HFFc6 (cell line): ENCODE data around the gene SSX4B. TPM values are rescaled to one million over a fixed set of nuclear protein-coding genes. Genes with fewer than 3 reads are reported as not detected.
"Not testable (repeated sequence)": the region's sequence is repeated elsewhere in the genome, so short reads cannot be mapped to it uniquely, and the experiment has no call there.

Experiments
- DNase-seq: peaks from one replicate; pipeline ENCODE4 v3.0.0-alpha.2; 2018
- H3K27ac Mint-ChIP-seq: 2 replicates; pipeline ENCODE4 v1.8.0; 2020; ENCODE audit warnings: mild to moderate bottlenecking, mixed read lengths
- H3K27me3 Mint-ChIP-seq: 2 replicates; pipeline ENCODE4 v1.8.0; 2021; ENCODE audit warnings: mild to moderate bottlenecking, moderate library complexity, mixed read lengths; ENCODE audit not compliant: insufficient read depth
- H3K36me3 Mint-ChIP-seq: 2 replicates; pipeline ENCODE4 v1.8.0; 2021; ENCODE audit warnings: low read depth, mixed read lengths
- H3K4me1 Mint-ChIP-seq: 2 replicates; pipeline ENCODE4 v1.8.0; 2020; ENCODE audit warnings: low read depth, mixed read lengths
- H3K4me3 Mint-ChIP-seq: 2 replicates; pipeline ENCODE4 v1.8.0; 2020; ENCODE audit warnings: mild to moderate bottlenecking, moderate library complexity, mixed read lengths
- H3K9me3 Mint-ChIP-seq: 2 replicates; pipeline ENCODE4 v1.8.0; 2020; ENCODE audit warnings: mild to moderate bottlenecking, mixed read lengths
- CTCF ChIP-seq: fragments of 200-600 bp; sonication (generic); IDR thresholded peaks from 2 replicates; pipeline ENCODE4 v1.5.0; 2021; ENCODE audit warnings: antibody characterized with exemption, mild to moderate bottlenecking
- total RNA-seq, 6 experiments: library from RNA; stranded (reverse); fragmentation: NEBNext Ultra II Directional; extraction: Animal tissue kit (Norgen Biotek cat#: 25700); gene quantifications; 2 replicates in 1 of 6; 3 replicates in 5 of 6; pipeline ENCODE4 v1.2.3, GENCODE V29; 2021

The SSX4B gene
- total RNA-seq, 6 experiments from 2014 or later, result not detected

DNA sequence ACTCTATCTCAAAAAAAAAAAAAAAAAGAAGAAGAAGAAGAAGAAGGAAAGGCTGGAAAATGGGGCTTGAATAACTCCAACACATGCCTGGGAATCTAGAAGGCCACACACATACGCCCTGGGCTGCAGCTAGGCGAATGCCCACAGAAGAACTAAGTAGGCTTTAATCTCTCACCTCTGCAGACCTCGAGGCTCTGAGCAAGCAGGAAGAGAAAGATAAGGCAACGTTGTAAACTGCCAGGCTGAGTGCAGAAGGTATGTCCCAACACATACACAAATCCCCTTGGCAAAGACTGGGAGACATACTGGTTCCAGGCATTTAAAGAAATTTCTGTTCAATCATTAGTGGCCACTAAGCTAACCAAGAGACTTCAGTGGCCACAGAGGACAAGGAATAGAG, 39.9 kb upstream of the SSX4B start:
- H3K27ac Mint-ChIP-seq, result no peak overlapping the region
- no peak overlapping the region for H3K4me3 Mint-ChIP-seq
- H3K27me3 Mint-ChIP-seq, result no peaks in the 10 kb centered on the region; the same call in 1 of the 2 replicates
- H3K36me3 Mint-ChIP-seq, result no peaks in the 10 kb centered on the region
- H3K4me1 Mint-ChIP-seq, result no peaks in the 10 kb centered on the region
- no peak for TF ChIP-seq CTCF
- no peak for DNase-seq
- H3K9me3 Mint-ChIP-seq, result no peaks in the 10 kb centered on the region

GRCh38 chrX:48450076-48450475, 38.3 kb upstream of the SSX4B start:
- Mint-ChIP-seq H3K27ac (no peak overlapping the region), H3K36me3 (no peaks in the 10 kb centered on the region), H3K9me3 (no peaks in the 10 kb centered on the region), H3K27me3 (no peaks in the 10 kb centered on the region; the same call in 1 of the 2 replicates), H3K4me3 (no peak overlapping the region), H3K4me1 (no peaks in the 10 kb centered on the region)
- TF ChIP-seq CTCF, result no peak
- DNase-seq, result no peak

- peaks cover 10% of the 10 kb centered on the region for H3K27me3 Mint-ChIP-seq
- not testable (repeated sequence) for H3K4me1 Mint-ChIP-seq, H3K36me3 Mint-ChIP-seq, DNase-seq, H3K4me3 Mint-ChIP-seq, H3K27ac Mint-ChIP-seq, H3K9me3 Mint-ChIP-seq
Measured at GRCh38 chrX:48447201-48447600, 35.4 kb upstream of the SSX4B start.

DNA sequence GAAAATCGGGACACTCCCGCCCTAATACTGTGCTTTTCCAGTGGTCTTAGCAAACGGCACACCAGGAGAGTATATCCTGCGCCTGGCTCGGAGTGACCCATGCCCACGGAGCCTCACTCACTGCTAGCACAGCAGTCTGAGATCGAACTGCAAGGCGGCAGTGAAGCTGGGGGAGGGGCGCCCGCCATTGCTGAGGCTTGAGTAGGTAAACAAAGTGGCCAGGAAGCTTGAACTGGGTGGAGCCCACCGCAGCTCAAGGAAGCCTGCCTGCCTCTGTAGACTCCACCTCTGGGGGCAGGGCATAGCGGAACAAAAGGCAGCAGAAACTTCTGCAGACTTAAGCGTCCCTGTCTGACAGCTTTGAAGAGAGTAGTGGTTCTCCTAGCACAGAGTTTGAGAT, 22.0 kb upstream of the SSX4B start:
- H3K4me3 Mint-ChIP-seq, result not testable (repeated sequence)

DNA sequence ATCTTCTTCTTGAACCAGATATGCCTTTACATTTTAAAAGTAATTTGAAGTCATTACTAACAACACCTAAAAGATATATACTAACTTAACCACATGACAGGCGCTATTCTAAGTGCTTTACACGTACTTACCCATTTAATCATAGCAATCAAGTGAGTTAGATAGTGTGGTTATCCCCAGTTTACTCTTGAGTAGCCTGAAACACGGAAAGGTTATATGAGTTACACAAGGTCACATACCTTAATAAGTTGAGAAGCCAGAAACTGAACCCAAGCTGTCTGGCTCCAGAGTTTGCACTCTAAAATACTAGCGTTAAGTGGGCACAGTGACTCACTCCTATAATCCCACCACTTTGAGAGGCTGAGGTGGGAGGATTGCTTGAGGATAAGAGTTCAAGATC, 18.4 kb upstream of the SSX4B start:
- not testable (repeated sequence) for H3K36me3 Mint-ChIP-seq, DNase-seq, H3K4me1 Mint-ChIP-seq, H3K4me3 Mint-ChIP-seq, H3K27ac Mint-ChIP-seq, H3K27me3 Mint-ChIP-seq
- H3K9me3 Mint-ChIP-seq, result peaks cover 10% of the 10 kb centered on the region; the same call in 1 of the 2 replicates

More for the DNA sequence above, 22.0 kb upstream of the SSX4B start:
- not testable (repeated sequence) for DNase-seq, H3K4me1 Mint-ChIP-seq, H3K27me3 Mint-ChIP-seq, H3K27ac Mint-ChIP-seq, H3K36me3 Mint-ChIP-seq
- peaks cover 15% of the 10 kb centered on the region; the same call in 1 of the 2 replicates for H3K9me3 Mint-ChIP-seq

- H3K27me3 Mint-ChIP-seq, H3K9me3 Mint-ChIP-seq, H3K36me3 Mint-ChIP-seq, H3K4me1 Mint-ChIP-seq, H3K27ac Mint-ChIP-seq, DNase-seq, H3K4me3 Mint-ChIP-seq: not testable (repeated sequence)
Measured at GRCh38 chrX:48429606-48430005, 17.8 kb upstream of the SSX4B start.

GRCh38 chrX:48427027-48427716, 15.4 kb upstream of the SSX4B start:
- H3K27ac Mint-ChIP-seq, H3K36me3 Mint-ChIP-seq, H3K9me3 Mint-ChIP-seq, H3K4me3 Mint-ChIP-seq, DNase-seq, H3K4me1 Mint-ChIP-seq, H3K27me3 Mint-ChIP-seq: not testable (repeated sequence)

- H3K4me3 Mint-ChIP-seq, DNase-seq, H3K27ac Mint-ChIP-seq, H3K36me3 Mint-ChIP-seq, H3K9me3 Mint-ChIP-seq, H3K27me3 Mint-ChIP-seq, H3K4me1 Mint-ChIP-seq: not testable (repeated sequence)
Measured at GRCh38 chrX:48397825-48398224, 13.9 kb downstream of the SSX4B start.

- H3K9me3 Mint-ChIP-seq, H3K36me3 Mint-ChIP-seq, H3K4me1 Mint-ChIP-seq, H3K4me3 Mint-ChIP-seq, H3K27ac Mint-ChIP-seq, H3K27me3 Mint-ChIP-seq, DNase-seq: not testable (repeated sequence)
Measured at GRCh38 chrX:48396931-48397330, 14.8 kb downstream of the SSX4B start.

DNA sequence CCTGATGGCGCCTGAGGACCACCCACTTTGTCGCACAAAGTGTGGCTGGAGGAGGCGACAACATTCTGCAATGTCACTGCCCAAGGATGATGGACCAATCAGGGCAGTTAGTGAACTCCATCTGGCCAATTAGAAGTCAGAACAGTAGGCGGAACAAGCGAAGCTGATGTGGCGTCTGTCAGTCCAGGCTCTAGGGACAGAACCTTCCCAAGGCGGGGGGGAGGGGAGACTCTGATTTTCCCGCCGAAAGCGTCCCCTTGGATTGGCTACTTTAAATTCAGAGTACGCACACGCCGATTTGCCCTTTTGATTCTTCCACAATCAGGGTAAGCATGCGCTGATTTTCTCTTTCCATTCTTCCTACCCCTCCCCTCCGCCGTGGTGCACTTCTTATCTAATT, 28.5 kb downstream of the SSX4B start, which contains the start of gene SSX4:
Gene SSX4, plus strand, starts transcription at position 301 of the 400 bp plus-strand sequence. CDS start 515 bp downstream, outside the sequence.
- H3K9me3 Mint-ChIP-seq, H3K36me3 Mint-ChIP-seq, H3K27me3 Mint-ChIP-seq, DNase-seq, H3K4me1 Mint-ChIP-seq, H3K4me3 Mint-ChIP-seq, H3K27ac Mint-ChIP-seq: not testable (repeated sequence)

GRCh38 chrX:48370408-48370807, 41.4 kb downstream of the SSX4B start:
- not testable (repeated sequence) for H3K36me3 Mint-ChIP-seq, H3K27me3 Mint-ChIP-seq, DNase-seq, H3K4me1 Mint-ChIP-seq, H3K27ac Mint-ChIP-seq, H3K4me3 Mint-ChIP-seq, H3K9me3 Mint-ChIP-seq

DNA sequence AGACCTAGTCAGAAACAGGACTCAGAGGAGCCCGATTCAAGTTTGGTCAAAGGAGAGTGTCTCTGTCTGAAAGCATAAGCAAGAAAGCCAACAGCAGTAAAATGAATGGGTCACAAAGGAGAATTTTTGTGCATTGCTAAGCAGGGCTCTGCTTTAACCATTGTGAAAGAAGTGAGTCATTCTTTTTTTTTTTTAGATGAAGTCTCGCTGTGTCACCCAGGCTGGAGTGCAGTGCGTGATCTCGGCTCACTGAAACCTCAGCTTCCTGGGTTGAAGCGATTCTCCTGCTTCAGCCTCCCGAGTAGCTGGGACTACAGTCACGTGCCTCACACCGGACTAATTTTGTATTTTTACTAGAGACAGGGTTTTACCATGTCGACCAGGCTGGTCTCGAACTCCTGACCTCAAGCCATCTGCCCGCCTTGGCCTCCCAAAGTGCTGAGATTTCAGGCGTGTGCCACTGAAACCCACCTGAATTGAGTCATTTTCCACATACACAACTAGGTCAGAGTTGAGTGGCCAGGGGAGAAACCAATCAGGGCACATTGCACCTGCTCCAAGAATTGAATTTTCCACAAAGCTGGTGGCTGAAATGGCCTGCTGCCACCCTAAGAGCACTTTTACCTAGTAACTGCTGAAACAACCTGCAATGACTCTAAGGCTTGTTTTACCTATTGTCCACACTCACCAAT, 43.9 kb downstream of the SSX4B start:
- not testable (repeated sequence) for H3K4me1 Mint-ChIP-seq, DNase-seq, H3K27ac Mint-ChIP-seq, H3K36me3 Mint-ChIP-seq, H3K9me3 Mint-ChIP-seq, H3K4me3 Mint-ChIP-seq, H3K27me3 Mint-ChIP-seq
